Measurements from ENCODE around the gene BCORL1. TPM values are rescaled to one million over a fixed set of nuclear protein-coding genes. Genes with fewer than 3 reads are reported as not detected.

The BCORL1 gene
- total and polyA plus RNA-seq, 2 donors (not counting 3 experiments of a cell fraction or from before 2014, with no cell fraction given): 1.8 to 13.1 TPM

DNA sequence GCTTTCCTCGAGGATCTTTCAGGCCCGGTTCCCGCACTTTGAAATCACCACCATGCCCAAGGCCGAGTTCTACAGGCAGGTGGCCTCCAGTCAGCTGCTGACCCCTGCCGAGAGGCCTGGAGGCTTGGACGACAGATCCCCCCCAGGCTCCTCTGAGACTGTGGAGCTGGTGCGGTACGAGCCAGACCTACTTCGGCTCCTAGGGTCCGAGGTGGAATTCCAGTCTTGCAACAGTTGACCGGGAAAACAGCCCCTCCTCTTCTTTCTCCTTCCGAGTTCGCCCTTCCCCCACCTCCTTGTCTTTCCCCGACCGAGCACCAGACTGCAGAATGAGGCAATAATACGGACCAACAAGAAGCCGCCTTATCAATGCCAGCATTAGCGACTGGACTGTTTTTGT is 73.5 kb downstream of the BCORL1 start:
- H3K9ac ChIP-seq (replicated peaks; ENCODE audit: extremely low read depth, insufficient read depth, low read length): no peak overlapping the region
- no peaks in the 10 kb centered on the region for H3K27me3 ChIP-seq (ENCODE audit: control insufficient read depth in 2 of 2, insufficient read depth in 2 of 2, low read length in 2 of 2)
- DNase-seq (ENCODE audit: low read depth, low spot score) (no peak), FAIRE-seq (peak; percentile 35)
- H3K27ac ChIP-seq (ENCODE audit: insufficient read depth, low read depth, low read length): no peak overlapping the region
- no peak overlapping the region for H3K4me3 ChIP-seq (replicated peaks in 1 of 3; ENCODE audit: insufficient read depth in 1 of 3, low read depth in 1 of 3, low read length in 3 of 3)
- H3K9me3 ChIP-seq (replicated peaks; ENCODE audit: control insufficient read depth, insufficient read depth, low read length): no peaks in the 10 kb centered on the region
- no TSS peak for BruUV-seq (replicated peaks)
- ChIA-PET CTCF (interaction anchor here (2.7 kb wide), 1 partner anchor 130 kb away, joined by 7 read pairs; no protein-coding TSS in a partner anchor), POLR2A (no interaction called here)
- peaks cover 4 to 9% of the 10 kb centered on the region in 2 experiments for H3K36me3 ChIP-seq (ENCODE audit: control insufficient read depth in 2 of 2, extremely low read depth in 1 of 2, insufficient read depth in 2 of 2, low read length in 2 of 2)
- TF ChIP-seq MYC (IDR thresholded peaks at IDR 0.05; ENCODE audit: low read depth, low read length) (no peak), EZH2 (IDR thresholded peaks at IDR 0.05; ENCODE audit: borderline replicate concordance, low read depth, low read length, severe bottlenecking) (no peak), GATA2 (IDR thresholded peaks at IDR 0.05; ENCODE audit: insufficient read depth, insufficient read length, low read depth, low read length) (no peak)
- TF ChIP-seq, protein P1, sequence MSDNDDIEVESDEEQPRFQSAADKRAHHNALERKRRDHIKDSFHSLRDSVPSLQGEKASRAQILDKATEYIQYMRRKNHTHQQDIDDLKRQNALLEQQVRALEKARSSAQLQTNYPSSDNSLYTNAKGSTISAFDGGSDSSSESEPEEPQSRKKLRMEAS (IDR thresholded peaks at IDR 0.05; ENCODE audit: insufficient read depth, insufficient read length): no peak
- TF ChIP-seq, protein P2, sequence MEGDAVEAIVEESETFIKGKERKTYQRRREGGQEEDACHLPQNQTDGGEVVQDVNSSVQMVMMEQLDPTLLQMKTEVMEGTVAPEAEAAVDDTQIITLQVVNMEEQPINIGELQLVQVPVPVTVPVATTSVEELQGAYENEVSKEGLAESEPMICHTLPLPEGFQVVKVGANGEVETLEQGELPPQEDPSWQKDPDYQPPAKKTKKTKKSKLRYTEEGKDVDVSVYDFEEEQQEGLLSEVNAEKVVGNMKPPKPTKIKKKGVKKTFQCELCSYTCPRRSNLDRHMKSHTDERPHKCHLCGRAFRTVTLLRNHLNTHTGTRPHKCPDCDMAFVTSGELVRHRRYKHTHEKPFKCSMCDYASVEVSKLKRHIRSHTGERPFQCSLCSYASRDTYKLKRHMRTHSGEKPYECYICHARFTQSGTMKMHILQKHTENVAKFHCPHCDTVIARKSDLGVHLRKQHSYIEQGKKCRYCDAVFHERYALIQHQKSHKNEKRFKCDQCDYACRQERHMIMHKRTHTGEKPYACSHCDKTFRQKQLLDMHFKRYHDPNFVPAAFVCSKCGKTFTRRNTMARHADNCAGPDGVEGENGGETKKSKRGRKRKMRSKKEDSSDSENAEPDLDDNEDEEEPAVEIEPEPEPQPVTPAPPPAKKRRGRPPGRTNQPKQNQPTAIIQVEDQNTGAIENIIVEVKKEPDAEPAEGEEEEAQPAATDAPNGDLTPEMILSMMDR (IDR thresholded peaks at IDR 0.05; ENCODE audit: extremely low read depth in 1 of 2, insufficient read depth in 1 of 2, low read depth in 1 of 2, low read length in 2 of 2): no peak
- peaks cover 6% of the 10 kb centered on the region for H3K4me1 ChIP-seq (ENCODE audit: control insufficient read depth, extremely low read depth, insufficient read depth, low read length)
- no peaks in the 10 kb centered on the region for H4K20me1 ChIP-seq (replicated peaks; ENCODE audit: control insufficient read depth, extremely low read depth, insufficient read depth, low read length)
- H3K4me2 ChIP-seq (ENCODE audit: insufficient read depth, low read length): no peak overlapping the region
- H3K9me1 ChIP-seq (replicated peaks; ENCODE audit: control insufficient read depth, extremely low read depth, insufficient read depth, low read length): no peaks in the 10 kb centered on the region
- no peak overlapping the region for H2AFZ ChIP-seq (ENCODE audit: low read depth, low read length)
- H3K79me2 ChIP-seq (ENCODE audit: control insufficient read depth, insufficient read depth, low read length): no peaks in the 10 kb centered on the region
- intact Hi-C loops (cut with micrococcal nuclease): no loop called here
- dilution Hi-C loops (cut with MboI; ENCODE audit: extremely low pct_ligation_motif_present, low sequenced_read_pairs): no loop called here

DNA sequence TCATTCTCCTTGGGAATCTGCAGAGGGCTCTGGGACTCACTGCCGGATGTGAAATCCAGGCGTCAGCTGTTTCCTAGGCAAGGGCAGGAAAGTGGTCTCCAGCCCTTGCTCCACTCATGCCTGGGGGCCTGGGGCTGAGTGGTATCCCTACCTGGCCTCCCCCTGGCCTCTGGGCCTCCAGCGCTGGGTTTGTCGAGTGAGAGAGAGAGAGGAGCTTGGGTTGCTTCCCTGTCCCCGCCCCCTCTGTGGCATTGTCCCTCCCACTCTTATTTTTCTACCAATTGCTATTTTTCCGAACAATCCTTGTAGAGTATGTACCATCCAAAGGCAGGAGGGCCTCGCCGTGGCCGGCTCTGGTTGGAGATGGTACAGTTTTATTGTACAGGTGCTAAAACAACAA is 74.8 kb downstream of the BCORL1 start:
- POLR2A ChIA-PET: no interaction called here

More for the DNA sequence above, 74.8 kb downstream of the BCORL1 start:
- no peak for FAIRE-seq
- dilution Hi-C loops (cut with MboI; ENCODE audit: extremely low pct_ligation_motif_present, low sequenced_read_pairs) (no loop called here), intact Hi-C loops (cut with micrococcal nuclease) (no loop called here)
- Histone ChIP-seq H3K4me2 (ENCODE audit: insufficient read depth, low read length) (no peak overlapping the region), H3K9me1 (replicated peaks; ENCODE audit: control insufficient read depth, extremely low read depth, insufficient read depth, low read length) (no peaks in the 10 kb centered on the region), H2AFZ (ENCODE audit: low read depth, low read length) (no peak overlapping the region), H4K20me1 (replicated peaks; ENCODE audit: control insufficient read depth, extremely low read depth, insufficient read depth, low read length) (no peaks in the 10 kb centered on the region), H3K27me3 (ENCODE audit: control insufficient read depth in 2 of 2, insufficient read depth in 2 of 2, low read length in 2 of 2) (no peaks in the 10 kb centered on the region), H3K4me1 (ENCODE audit: control insufficient read depth, extremely low read depth, insufficient read depth, low read length) (peaks cover 7% of the 10 kb centered on the region), H3K9me3 (replicated peaks; ENCODE audit: control insufficient read depth, insufficient read depth, low read length) (no peaks in the 10 kb centered on the region), H3K4me3 (replicated peaks in 1 of 3; ENCODE audit: insufficient read depth in 1 of 3, low read depth in 1 of 3, low read length in 3 of 3) (no peak overlapping the region), H3K9ac (replicated peaks; ENCODE audit: extremely low read depth, insufficient read depth, low read length) (no peak overlapping the region), H3K79me2 (ENCODE audit: control insufficient read depth, insufficient read depth, low read length) (no peaks in the 10 kb centered on the region), H3K36me3 (ENCODE audit: control insufficient read depth in 2 of 2, extremely low read depth in 1 of 2, insufficient read depth in 2 of 2, low read length in 2 of 2) (peaks cover under 1 to 2% of the 10 kb centered on the region in 2 experiments), H3K27ac (ENCODE audit: insufficient read depth, low read depth, low read length) (no peak overlapping the region)
- TF ChIP-seq FOS (IDR thresholded peaks at IDR 0.05; ENCODE audit: borderline replicate concordance, insufficient read depth, low read length): no peak
- TF ChIP-seq MYC (IDR thresholded peaks at IDR 0.05; ENCODE audit: low read depth, low read length): no peak
- TF ChIP-seq JUN (IDR thresholded peaks at IDR 0.05; ENCODE audit: borderline replicate concordance, insufficient read depth, insufficient read length, low read depth): no peak
- TF ChIP-seq, protein P2 (IDR thresholded peaks at IDR 0.05; ENCODE audit: extremely low read depth in 1 of 2, insufficient read depth in 1 of 2, low read depth in 1 of 2, low read length in 2 of 2): no peak
- TF ChIP-seq GATA2 (IDR thresholded peaks at IDR 0.05; ENCODE audit: insufficient read depth, insufficient read length, low read depth, low read length): no peak
- no peak for TF ChIP-seq EZH2 (IDR thresholded peaks at IDR 0.05; ENCODE audit: borderline replicate concordance, low read depth, low read length, severe bottlenecking)
- TF ChIP-seq POLR2AphosphoS5 (IDR thresholded peaks at IDR 0.05; ENCODE audit: insufficient read depth, low read depth, low read length): no peak
- TF ChIP-seq, protein P1 (IDR thresholded peaks at IDR 0.05; ENCODE audit: insufficient read depth, insufficient read length): no peak
- TF ChIP-seq POLR2A (IDR thresholded peaks at IDR 0.05; ENCODE audit: low read depth, low read length): no peak
- DNase-seq (ENCODE audit: low read depth, low spot score): no peak
- CTCF ChIA-PET: interaction anchor here (2.7 kb wide), 1 partner anchor 132 kb away, joined by 7 read pairs; no protein-coding TSS in a partner anchor
- no TSS peak for BruUV-seq (replicated peaks)

All from endothelial cell of umbilical vein (primary cell).